HepG2 (cell line): ENCODE measurements around the gene AKR1E2. TPM values are rescaled to one million over a fixed set of nuclear protein-coding genes. Genes with fewer than 3 reads are reported as not detected.

Experiments
- ATF2 ChIP-seq: sonication (generic); formaldehyde crosslinking; IDR thresholded peaks from 2 replicates; pipeline ENCODE4 v1.4.0; 2020; ENCODE audit warnings: missing genetic modification reagents
- CBX1 ChIP-seq: IDR thresholded peaks from one replicate; pipeline ENCODE4 v1.6.1; 2016; ENCODE audit warnings: antibody characterized with exemption, low read depth
- CTCF ChIP-seq: sonication (generic); formaldehyde crosslinking; IDR thresholded peaks from 2 replicates; pipeline ENCODE4 v1.5.0; 2020; ENCODE audit warnings: mild to moderate bottlenecking, missing genetic modification reagents, moderate library complexity
- KAT7 ChIP-seq: IDR thresholded peaks from 2 replicates; pipeline ENCODE4 v1.6.1; 2018; ENCODE audit warnings: borderline replicate concordance, missing compliant biosample characterization
- NR2F6 ChIP-seq, 2 experiments: IDR thresholded peaks; 2 replicates each; pipeline ENCODE4 v1.6.1; 2016; ENCODE audit warnings: antibody characterized with exemption in 1 of 2, mild to moderate bottlenecking in 1 of 2
- POGZ ChIP-seq: sonication (generic); formaldehyde crosslinking; IDR thresholded peaks from 2 replicates; pipeline ENCODE4 v1.4.0; 2020; ENCODE audit warnings: mild to moderate bottlenecking, missing genetic modification reagents
- RBFOX2 ChIP-seq: fragments of 200-400 bp; formaldehyde crosslinking; IDR thresholded peaks from 2 replicates; pipeline ENCODE4 v1.6.1; 2017; ENCODE audit warnings: low read depth, mild to moderate bottlenecking, low read length
- RXRB ChIP-seq: IDR thresholded peaks from 2 replicates; pipeline ENCODE4 v1.6.1; 2016; ENCODE audit warnings: borderline replicate concordance, missing genetic modification reagents, missing compliant biosample characterization
- SRSF1 ChIP-seq: fragments of 200-400 bp; formaldehyde crosslinking; optimal IDR thresholded peaks from 2 replicates; pipeline ENCODE3; 2017; ENCODE audit warnings: mild to moderate bottlenecking, low read depth, low read length, moderate library complexity
- SRY ChIP-seq: sonication (generic); formaldehyde crosslinking; IDR thresholded peaks from 2 replicates; pipeline ENCODE4 v1.8.0; 2022; ENCODE audit warnings: mild to moderate bottlenecking, missing genetic modification reagents
- ZBTB38 ChIP-seq: sonication (generic); formaldehyde crosslinking; IDR thresholded peaks from 2 replicates; pipeline ENCODE4 v1.5.1; 2020; ENCODE audit warnings: mild to moderate bottlenecking, missing genetic modification reagents
- ZGPAT ChIP-seq: IDR thresholded peaks from 2 replicates; pipeline ENCODE4 v1.6.1; 2016; ENCODE audit warnings: mild to moderate bottlenecking
- ZNF205 ChIP-seq: IDR thresholded peaks from 2 replicates; pipeline ENCODE4 v1.6.1; 2018; ENCODE audit warnings: missing biosample characterization, missing genetic modification reagents
- ZNF451 ChIP-seq: sonication (generic); formaldehyde crosslinking; IDR thresholded peaks from 2 replicates; pipeline ENCODE4 v1.5.0; 2020; ENCODE audit warnings: mild to moderate bottlenecking, missing genetic modification reagents
- ZNF512B ChIP-seq: sonication (generic); formaldehyde crosslinking; IDR thresholded peaks from 2 replicates; pipeline ENCODE4 v1.5.1; 2020; ENCODE audit warnings: missing genetic modification reagents, mild to moderate bottlenecking, borderline replicate concordance
- ZNF577 ChIP-seq: sonication (generic); formaldehyde crosslinking; IDR thresholded peaks from 2 replicates; pipeline ENCODE4 v1.4.0; 2020; ENCODE audit warnings: mild to moderate bottlenecking, low read depth, missing genetic modification reagents, borderline replicate concordance
- ZNF607 ChIP-seq: sonication (generic); formaldehyde crosslinking; IDR thresholded peaks from 2 replicates; pipeline ENCODE4 v1.5.1; 2020; ENCODE audit warnings: missing genetic modification reagents, mild to moderate bottlenecking, borderline replicate concordance
- ZNF7 ChIP-seq: IDR thresholded peaks from 2 replicates; pipeline ENCODE4 v1.6.1; 2016; ENCODE audit warnings: missing biosample characterization, missing genetic modification reagents
- ZNF720 ChIP-seq: sonication (generic); formaldehyde crosslinking; IDR thresholded peaks from 2 replicates; pipeline ENCODE4 v1.4.0; 2020; ENCODE audit warnings: missing genetic modification reagents
- ZNF784 ChIP-seq: sonication (generic); formaldehyde crosslinking; IDR thresholded peaks from 2 replicates; pipeline ENCODE4 v1.5.1; 2020; ENCODE audit warnings: missing genetic modification reagents, mild to moderate bottlenecking, borderline replicate concordance
- ZNF816 ChIP-seq: sonication (generic); formaldehyde crosslinking; IDR thresholded peaks from 2 replicates; pipeline ENCODE4 v1.8.0; 2022; ENCODE audit warnings: missing genetic modification reagents, mild to moderate bottlenecking, borderline replicate concordance
- polyA plus RNA-seq, 8 experiments: library from polyadenylated mRNA; depleted of rRNA in 3 of 8; stranded (reverse) in 7 of 8; unstranded in 1 of 8; fragments of >200 nt; fragmentation: Illumina TruSeq in 4 of 8; extraction: Trizol in 4 of 8; gene quantifications; 2 replicates each; pipeline versions ENCODE4 v1.2.1 to v1.2.3, GENCODE V29; 2011 to 2016; ENCODE audit warnings: low read depth in 4 of 8, missing spikeins in 1 of 8, mixed read lengths in 1 of 8; ENCODE audit not compliant: insufficient read depth in 1 of 8
- total RNA-seq, 5 experiments: library from RNA; depleted of rRNA; stranded (reverse); fragments of >200 nt; fragmentation: Illumina TruSeq; extraction: Trizol; gene quantifications; 2 replicates each; pipeline ENCODE4 v1.2.3, GENCODE V29; 2016; ENCODE audit warnings: low read depth in 1 of 5

AKR1E2 gene
- total and polyA plus RNA-seq, 2 of the 13 experiments (the other 11 are each of a cell fraction or from before 2014, with no cell fraction given) = not detected

GRCh38 chr10:4849555-4850242, 23.7 kb downstream of the AKR1E2 start (continued):
- TF ChIP-seq ZNF205 (CRISPR knock-in tag) (0 out of 2 replicates have a peak, but pooled peaks have one; percentile 64), ZBTB38 (no peak), ZNF816 (CRISPR knock-in tag) (peak; percentile 69; the same call in 1 of the 2 replicates), RXRB (CRISPR knock-in tag) (peak; percentile 62; the same call in 1 of the 2 replicates), NR2F6 (IDR thresholded peaks at IDR 0.05) (no peak), NR2F6 (CRISPR knock-in tag; IDR thresholded peaks at IDR 0.05) (peak; percentile 58; the same call in 1 of the 2 replicates), CTCF (CRISPR knock-in tag) (peak; percentile 99), ZNF7 (CRISPR knock-in tag) (no peak), ATF2 (CRISPR knock-in tag) (peak; percentile 56; the same call in 1 of the 2 replicates), SRY (CRISPR knock-in tag) (no peak), ZNF607 (CRISPR knock-in tag) (peak; percentile 69; the same call in 1 of the 2 replicates), KAT7 (peak; percentile 71; the same call in 1 of the 2 replicates), ZNF451 (no peak), ZNF577 (CRISPR knock-in tag) (no peak), RBFOX2 (no peak), POGZ (peak; percentile 96), SRSF1 (no peak), CBX1 (no peak), ZNF784 (CRISPR knock-in tag) (peak; percentile 64; the same call in 1 of the 2 replicates), ZNF512B (CRISPR knock-in tag) (peak; percentile 51; the same call in 1 of the 2 replicates), ZGPAT (peak; percentile 74; the same call in 1 of the 2 replicates), ZNF720 (CRISPR knock-in tag) (no peak)
